Adrenal gland (tissue), 12 donors: Measurements from ENCODE around the gene HIVEP1. TPM values are rescaled to one million over a fixed set of nuclear protein-coding genes. Genes with fewer than 3 reads are reported as not detected.

ENCODE experiments used
- DNase-seq, 7 donors: peaks; one replicate each; pipeline ENCODE4 v3.0.0-alpha.2; 2019 to 2020
- H3K27ac ChIP-seq, 5 donors: fragments of 200-600 bp; sonication (generic) in 4 of 5; 1 replicate in 3 of 5; 2 replicates in 2 of 5; pipeline versions ENCODE4 v1.5.1 to v1.8.0; 2016 to 2020; ENCODE audit warnings: mild to moderate bottlenecking in 1 of 5
- H3K27me3 ChIP-seq: fragments of 200-600 bp; 2 replicates; pipeline ENCODE4 v1.8.0; 2021
- H3K36me3 ChIP-seq, 2 donors: fragments of 200-600 bp; replicated peaks in 1 of 2; 1 replicate in 1 of 2; 2 replicates in 1 of 2; pipeline versions ENCODE4 v1.5.1 to v1.8.0; 2018 to 2022
- H3K4me1 ChIP-seq, 2 donors: fragments of 200-600 bp; replicated peaks in 1 of 2; 1 replicate in 1 of 2; 2 replicates in 1 of 2; pipeline versions ENCODE4 v1.5.1 to v1.8.0; 2018 to 2021
- H3K4me3 ChIP-seq, 4 donors: fragments of 200-600 bp; sonication (generic) in 3 of 4; one replicate each; pipeline ENCODE4 v1.5.1; 2016 to 2018
- H3K9me3 ChIP-seq, 3 donors: fragments of 200-600 bp; sonication (generic) in 1 of 3; replicated peaks in 1 of 3; 1 replicate in 2 of 3; 2 replicates in 1 of 3; pipeline versions ENCODE4 v1.5.1 to v1.8.0; 2016 to 2021
- CTCF ChIP-seq, 6 experiments: fragments of 450-650 bp in 4 of 6; fragments of 200-600 bp in 2 of 6; sonication (generic) in 1 of 6; IDR thresholded peaks; 1 replicate in 5 of 6; 2 replicates in 1 of 6; pipeline versions ENCODE4 v1.5.1 to v1.8.0; 2016 to 2021; ENCODE audit warnings: antibody characterized with exemption in 6 of 6, mild to moderate bottlenecking in 2 of 6, moderate library complexity in 1 of 6
- POLR2A ChIP-seq, 2 donors: fragments of 450-650 bp; IDR thresholded peaks; one replicate each; pipeline ENCODE4 v1.6.1; 2017; ENCODE audit warnings: antibody characterized with exemption in 2 of 2, mild to moderate bottlenecking in 2 of 2, moderate library complexity in 1 of 2
- WGBS, 4 donors: extraction: QIAGEN DNeasy Blood & Tissue Kit in 2 of 4; methylation state at CpG; one replicate each; pipeline versions ENCODE4 v1.1.5 to v1.1.7; 2013 to 2017; 5-methylcytosine and 5-hydroxymethylcytosine counted together
- intact Hi-C, 2 donors: fragments of 100-400 bp; cut with DNase I; formaldehyde crosslinking; loops; one replicate each; pipeline versions ENCODE4 v1.14.1 to v1.15.0; 2022 to 2023
- polyA plus RNA-seq, 3 donors: library from polyadenylated mRNA; stranded (reverse); fragments of 200-250 nt in 2 of 3; fragments of 350-450 nt in 1 of 3; fragmentation: Illumina TruSeq in 1 of 3; extraction: RNeasy Lipid Tissue Mini Kit (QIAGEN cat#74804) in 1 of 3; gene quantifications; one replicate each; pipeline ENCODE4 v1.2.3, GENCODE V29; 2013 to 2014
- total RNA-seq, 9 donors: library from RNA; depleted of rRNA in 4 of 9; stranded (reverse); fragments of >200 nt in 4 of 9; fragments of 120-200 nt in 1 of 9; fragmentation: NEBNext Ultra II Directional in 1 of 9; extraction: Animal tissue kit (Norgen Biotek cat#: 25700) in 1 of 9; gene quantifications; one replicate each; pipeline versions ENCODE4 v1.1.0 to v1.2.4, GENCODE V29; 2013 to 2023
- donor health status: healthy with polysubstance abuse.
- donor health status: Bipolar disorder and iron deficiency.
- donor health status: DM: yes; HTN: yes; CAD: no.
- donor health status: DM: no; HTN: no; CAD: no.
- donor health status: DM: no; HTN: no; CAD: no.
- donor health status: DM: yes; HTN: yes; CAD: no.

HIVEP1 gene
- total and polyA plus RNA-seq, 12 donors, result 3.6 to 22.3 (median 11.9) TPM

GRCh38 chr6:11971154-11971553 lies 41.0 kb upstream of the HIVEP1 start:
- no peaks in the 10 kb centered on the region for H3K36me3 ChIP-seq
- intact Hi-C loops, result no loop called here
- no peak overlapping the region for H3K27ac ChIP-seq
- no peaks in the 10 kb centered on the region for H3K9me3 ChIP-seq
- 76 to 86% (median 79%) methylated on average over 2 of the region's 2 CpGs for WGBS, 4 donors
- TF ChIP-seq CTCF (IDR thresholded peaks at IDR 0.05) (no peak), POLR2A (IDR thresholded peaks at IDR 0.05) (no peak)
- H3K27me3 ChIP-seq, result no peaks in the 10 kb centered on the region
- H3K4me1 ChIP-seq, result peaks cover 5 to 15% of the 10 kb centered on the region in 2 donors
- no peak for DNase-seq
- H3K4me3 ChIP-seq, result no peak overlapping the region

- intact Hi-C loops, result no loop called here
- 89 to 92% (median 90%) methylated on average over 8 of the region's 8 CpGs for WGBS, 4 donors
- H3K27me3 ChIP-seq, result no peaks in the 10 kb centered on the region
- DNase-seq, result no peak
- H3K36me3 ChIP-seq, result no peaks in the 10 kb centered on the region
- H3K9me3 ChIP-seq, result no peaks in the 10 kb centered on the region
- no peak overlapping the region for H3K27ac ChIP-seq
- no peak overlapping the region for H3K4me3 ChIP-seq
- TF ChIP-seq POLR2A (IDR thresholded peaks at IDR 0.05) (no peak), CTCF (IDR thresholded peaks at IDR 0.05) (no peak)
- H3K4me1 ChIP-seq, result peaks cover 5 to 15% of the 10 kb centered on the region in 2 donors
Observed at GRCh38 chr6:11972270-11972669, 39.8 kb upstream of the HIVEP1 start.

- no peak overlapping the region for H3K27ac ChIP-seq
- H3K4me1 ChIP-seq, result peaks cover 5 to 15% of the 10 kb centered on the region in 2 donors
- DNase-seq, result no peak
- no peak overlapping the region for H3K4me3 ChIP-seq
- H3K36me3 ChIP-seq, result no peaks in the 10 kb centered on the region
- intact Hi-C loops, result no loop called here
- WGBS, 4 donors, result 79 to 86% (median 82%) methylated on average over 5 of the region's 5 CpGs
- H3K27me3 ChIP-seq, result no peaks in the 10 kb centered on the region
- TF ChIP-seq POLR2A (IDR thresholded peaks at IDR 0.05) (no peak), CTCF (IDR thresholded peaks at IDR 0.05) (no peak)
- H3K9me3 ChIP-seq, result no peaks in the 10 kb centered on the region
Observed at GRCh38 chr6:11972806-11973205, 39.3 kb upstream of the HIVEP1 start.

GRCh38 chr6:11973238-11973637 lies 38.9 kb upstream of the HIVEP1 start:
- Histone ChIP-seq H3K4me3 (no peak overlapping the region), H3K27me3 (no peaks in the 10 kb centered on the region), H3K4me1 (peaks cover 5 to 11% of the 10 kb centered on the region in 2 donors), H3K27ac (no peak overlapping the region), H3K36me3 (no peaks in the 10 kb centered on the region), H3K9me3 (no peaks in the 10 kb centered on the region)
- DNase-seq, result no peak
- intact Hi-C loops, result no loop called here
- TF ChIP-seq POLR2A (IDR thresholded peaks at IDR 0.05), result no peak
- no peak for TF ChIP-seq CTCF (IDR thresholded peaks at IDR 0.05)
- 80 to 88% (median 88%) methylated on average over 2 of the region's 2 CpGs for WGBS, 4 donors
